GM18873 (cell line): Measurements from ENCODE around the gene TIGD2.
"Not testable (repeated sequence)": the region's sequence is repeated elsewhere in the genome, so short reads cannot be mapped to it uniquely, and the experiment has no call there.

ENCODE experiments used
- ATAC-seq: cut with Tn5 transposase; IDR thresholded peaks from one replicate; pipeline ENCODE4 v1.9.1; 2021; ENCODE audit warnings: mild to moderate bottlenecking, moderate library complexity, moderate number of reproducible peaks; ENCODE audit not compliant: unreplicated experiment, low FRiP score

TIGD2 gene

GRCh38 chr4:89117115-89117514 lies 5.8 kb downstream of the TIGD2 start:
- no peak for ATAC-seq

- ATAC-seq: no peak
Observed at GRCh38 chr4:89119166-89119565, 7.8 kb downstream of the TIGD2 start.

GRCh38 chr4:89119836-89120235 lies 8.5 kb downstream of the TIGD2 start:
- no peak for ATAC-seq

- no peak for ATAC-seq
Observed at GRCh38 chr4:89121387-89122068, 10.2 kb downstream of the TIGD2 start.

- ATAC-seq: no peak
Observed at GRCh38 chr4:89123451-89123851, 12.1 kb downstream of the TIGD2 start.

- no peak for ATAC-seq
Observed at GRCh38 chr4:89125901-89126782, 14.8 kb downstream of the TIGD2 start.

GRCh38 chr4:89129080-89129640 lies 17.8 kb downstream of the TIGD2 start:
- no peak for ATAC-seq

- ATAC-seq: no peak
Observed at GRCh38 chr4:89134775-89135319, 23.5 kb downstream of the TIGD2 start.

- ATAC-seq: no peak
Observed at GRCh38 chr4:89136525-89136924, 25.2 kb downstream of the TIGD2 start.

GRCh38 chr4:89137231-89137630 lies 25.9 kb downstream of the TIGD2 start:
- no peak for ATAC-seq

- no peak for ATAC-seq
Observed at GRCh38 chr4:89137695-89138094, 26.4 kb downstream of the TIGD2 start.

GRCh38 chr4:89140168-89140759 lies 28.9 kb downstream of the TIGD2 start:
- ATAC-seq: no peak

GRCh38 chr4:89142691-89143669 lies 31.6 kb downstream of the TIGD2 start:
- peak; percentile 82 for ATAC-seq

- not testable (repeated sequence) for ATAC-seq
Observed at GRCh38 chr4:89144652-89145051, 33.3 kb downstream of the TIGD2 start.

GRCh38 chr4:89146196-89146595 lies 34.9 kb downstream of the TIGD2 start:
- ATAC-seq: no peak

- no peak for ATAC-seq
Observed at GRCh38 chr4:89152972-89153371, 41.6 kb downstream of the TIGD2 start.

GRCh38 chr4:89156174-89156914 lies 45.0 kb downstream of the TIGD2 start:
- no peak for ATAC-seq

GRCh38 chr4:89157488-89158024 lies 46.2 kb downstream of the TIGD2 start:
- no peak for ATAC-seq
